ENCODE results near the gene FAP.

DNA sequence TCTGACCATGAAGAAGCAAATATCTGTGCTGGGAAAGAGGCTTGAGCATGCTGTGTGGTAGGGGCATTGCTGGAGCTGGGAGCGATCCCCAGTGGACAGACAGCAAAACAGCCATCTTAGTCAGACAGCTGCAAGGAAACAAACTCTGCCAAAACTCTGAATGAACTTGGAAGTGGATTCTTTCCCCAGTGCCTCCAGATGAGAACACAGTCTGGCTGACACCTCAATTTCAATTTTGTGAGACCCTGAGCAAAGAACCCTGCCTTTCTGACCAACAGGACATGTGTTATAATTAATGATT lies 23.2 kb upstream of the FAP start:
- TF ChIP-seq, protein P1, sequence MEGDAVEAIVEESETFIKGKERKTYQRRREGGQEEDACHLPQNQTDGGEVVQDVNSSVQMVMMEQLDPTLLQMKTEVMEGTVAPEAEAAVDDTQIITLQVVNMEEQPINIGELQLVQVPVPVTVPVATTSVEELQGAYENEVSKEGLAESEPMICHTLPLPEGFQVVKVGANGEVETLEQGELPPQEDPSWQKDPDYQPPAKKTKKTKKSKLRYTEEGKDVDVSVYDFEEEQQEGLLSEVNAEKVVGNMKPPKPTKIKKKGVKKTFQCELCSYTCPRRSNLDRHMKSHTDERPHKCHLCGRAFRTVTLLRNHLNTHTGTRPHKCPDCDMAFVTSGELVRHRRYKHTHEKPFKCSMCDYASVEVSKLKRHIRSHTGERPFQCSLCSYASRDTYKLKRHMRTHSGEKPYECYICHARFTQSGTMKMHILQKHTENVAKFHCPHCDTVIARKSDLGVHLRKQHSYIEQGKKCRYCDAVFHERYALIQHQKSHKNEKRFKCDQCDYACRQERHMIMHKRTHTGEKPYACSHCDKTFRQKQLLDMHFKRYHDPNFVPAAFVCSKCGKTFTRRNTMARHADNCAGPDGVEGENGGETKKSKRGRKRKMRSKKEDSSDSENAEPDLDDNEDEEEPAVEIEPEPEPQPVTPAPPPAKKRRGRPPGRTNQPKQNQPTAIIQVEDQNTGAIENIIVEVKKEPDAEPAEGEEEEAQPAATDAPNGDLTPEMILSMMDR (IDR thresholded peaks at IDR 0.05), result no peak
- TF ChIP-seq POLR2AphosphoS5 (IDR thresholded peaks at IDR 0.05), result no peak
